Neural progenitor cell (in vitro differentiated cells): ENCODE results near the gene MAPK10. TPM values are rescaled to one million over a fixed set of nuclear protein-coding genes. Genes with fewer than 3 reads are reported as not detected.

Experiments used
- DNase-seq: peaks from one replicate; pipeline ENCODE4 v3.0.0-alpha.2; 2016; ENCODE audit warnings: low spot score
- H2AFZ ChIP-seq: fragments of 200-600 bp; sonication (generic); replicated peaks from 2 replicates; pipeline ENCODE4 v1.6.1; 2016; ENCODE audit warnings: antibody characterized with exemption
- H3F3A ChIP-seq: fragments of 200-600 bp; sonication (generic); 2 replicates; pipeline ENCODE4 v1.6.1; 2016; ENCODE audit warnings: antibody characterized with exemption, low read depth
- H3K27ac ChIP-seq: fragments of 200-600 bp; sonication (generic); 2 replicates; pipeline ENCODE4 v1.5.1; 2016; ENCODE audit warnings: mild to moderate bottlenecking
- H3K27me3 ChIP-seq: fragments of 200-600 bp; sonication (generic); 2 replicates; pipeline ENCODE4 v1.6.1; 2016; ENCODE audit warnings: mild to moderate bottlenecking, moderate library complexity
- H3K36me3 ChIP-seq: fragments of 200-600 bp; sonication (generic); 2 replicates; pipeline ENCODE4 v1.5.1; 2016
- H3K4me1 ChIP-seq: fragments of 200-600 bp; sonication (generic); 2 replicates; pipeline ENCODE4 v1.6.1; 2016; ENCODE audit warnings: mixed run types
- H3K4me2 ChIP-seq: fragments of 200-600 bp; sonication (generic); 2 replicates; pipeline ENCODE4 v1.6.1; 2016
- H3K4me3 ChIP-seq: fragments of 200-600 bp; sonication (generic); 2 replicates; pipeline ENCODE4 v1.5.1; 2016
- H3K79me2 ChIP-seq: fragments of 200-600 bp; sonication (generic); 2 replicates; pipeline ENCODE4 v1.6.1; 2016; ENCODE audit warnings: low read depth
- H3K9ac ChIP-seq: fragments of 200-600 bp; sonication (generic); 2 replicates; pipeline ENCODE4 v1.6.1; 2016
- H3K9me3 ChIP-seq: fragments of 200-600 bp; sonication (generic); 2 replicates; pipeline ENCODE4 v1.5.1; 2016; ENCODE audit warnings: low read depth
- H4K20me1 ChIP-seq: fragments of 200-600 bp; sonication (generic); 2 replicates; pipeline ENCODE4 v1.6.1; 2016; ENCODE audit warnings: low read depth
- H3K27ac Mint-ChIP-seq: 3 replicates; pipeline ENCODE4 v1.8.0; 2021; ENCODE audit warnings: mixed read lengths
- H3K27me3 Mint-ChIP-seq: 2 replicates; pipeline ENCODE4 v1.8.0; 2022; ENCODE audit warnings: low read depth, mild to moderate bottlenecking, inconsistent platforms, moderate library complexity, mixed read lengths; ENCODE audit not compliant: insufficient read depth
- H3K36me3 Mint-ChIP-seq: 3 replicates; pipeline ENCODE4 v1.8.0; 2021; ENCODE audit warnings: mixed read lengths
- H3K4me1 Mint-ChIP-seq: 3 replicates; pipeline ENCODE4 v1.8.0; 2021; ENCODE audit warnings: mixed read lengths
- H3K4me3 Mint-ChIP-seq: 3 replicates; pipeline ENCODE4 v1.8.0; 2021; ENCODE audit warnings: mild to moderate bottlenecking, moderate library complexity, mixed read lengths
- H3K9me3 Mint-ChIP-seq: 3 replicates; pipeline ENCODE4 v1.8.0; 2020; ENCODE audit warnings: mixed read lengths
- EZH2 ChIP-seq: fragments of 200-600 bp; sonication (generic); IDR thresholded peaks from 2 replicates; pipeline ENCODE4 v1.6.1; 2017; ENCODE audit warnings: antibody characterized with exemption, mild to moderate bottlenecking, moderate library complexity
- EZH2phosphoT487 ChIP-seq: fragments of 200-600 bp; sonication (generic); IDR thresholded peaks from 2 replicates; pipeline ENCODE4 v1.6.1; 2017; ENCODE audit warnings: antibody characterized with exemption
- total RNA-seq: library from RNA; depleted of rRNA; stranded (reverse); fragments of >200 nt; gene quantifications from 2 replicates; pipeline ENCODE4 v1.2.3, GENCODE V29; 2015; ENCODE audit warnings: low replicate concordance
- TF ChIP-seq, protein P1 (sequence below): fragments of 200-600 bp; sonication (generic); IDR thresholded peaks from 2 replicates; pipeline ENCODE4 v1.5.1; 2017; ENCODE audit warnings: antibody characterized with exemption, mild to moderate bottlenecking

The MAPK10 gene
- total RNA-seq, 1 donor from 2014 or later, result 383 TPM

GRCh38 chr4:86247320-86247719 is 112.5 kb downstream of the MAPK10 start:
- H3K36me3 Mint-ChIP-seq, result peaks cover 44% of the 10 kb centered on the region
- no peak overlapping the region for H3K4me3 Mint-ChIP-seq
- no peak overlapping the region for H3K27ac Mint-ChIP-seq
- Histone ChIP-seq H3K4me1 (no peaks in the 10 kb centered on the region), H3K36me3 (peaks cover 5% of the 10 kb centered on the region), H3K9me3 (no peaks in the 10 kb centered on the region), H3K4me3 (no peak overlapping the region), H3K9ac (no peak overlapping the region), H3K27me3 (no peaks in the 10 kb centered on the region), H3F3A (no peaks in the 10 kb centered on the region), H3K79me2 (peaks cover 73% of the 10 kb centered on the region), H3K4me2 (no peak overlapping the region), H4K20me1 (no peaks in the 10 kb centered on the region), H3K27ac (no peak overlapping the region), H2AFZ (no peak overlapping the region)
- DNase-seq, result no peak
- H3K27me3 Mint-ChIP-seq, result no peaks in the 10 kb centered on the region
- TF ChIP-seq, protein P1, sequence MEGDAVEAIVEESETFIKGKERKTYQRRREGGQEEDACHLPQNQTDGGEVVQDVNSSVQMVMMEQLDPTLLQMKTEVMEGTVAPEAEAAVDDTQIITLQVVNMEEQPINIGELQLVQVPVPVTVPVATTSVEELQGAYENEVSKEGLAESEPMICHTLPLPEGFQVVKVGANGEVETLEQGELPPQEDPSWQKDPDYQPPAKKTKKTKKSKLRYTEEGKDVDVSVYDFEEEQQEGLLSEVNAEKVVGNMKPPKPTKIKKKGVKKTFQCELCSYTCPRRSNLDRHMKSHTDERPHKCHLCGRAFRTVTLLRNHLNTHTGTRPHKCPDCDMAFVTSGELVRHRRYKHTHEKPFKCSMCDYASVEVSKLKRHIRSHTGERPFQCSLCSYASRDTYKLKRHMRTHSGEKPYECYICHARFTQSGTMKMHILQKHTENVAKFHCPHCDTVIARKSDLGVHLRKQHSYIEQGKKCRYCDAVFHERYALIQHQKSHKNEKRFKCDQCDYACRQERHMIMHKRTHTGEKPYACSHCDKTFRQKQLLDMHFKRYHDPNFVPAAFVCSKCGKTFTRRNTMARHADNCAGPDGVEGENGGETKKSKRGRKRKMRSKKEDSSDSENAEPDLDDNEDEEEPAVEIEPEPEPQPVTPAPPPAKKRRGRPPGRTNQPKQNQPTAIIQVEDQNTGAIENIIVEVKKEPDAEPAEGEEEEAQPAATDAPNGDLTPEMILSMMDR, result no peak
- H3K4me1 Mint-ChIP-seq, result no peaks in the 10 kb centered on the region
- H3K9me3 Mint-ChIP-seq, result peaks cover 25% of the 10 kb centered on the region

GRCh38 chr4:86243750-86244149 is 116.1 kb downstream of the MAPK10 start:
- Mint-ChIP-seq H3K27me3 (peaks cover 2% of the 10 kb centered on the region), H3K9me3 (peaks cover 50% of the 10 kb centered on the region), H3K27ac (no peak overlapping the region), H3K4me1 (no peaks in the 10 kb centered on the region), H3K4me3 (no peak overlapping the region), H3K36me3 (peaks cover 59% of the 10 kb centered on the region)
- H4K20me1 ChIP-seq, result no peaks in the 10 kb centered on the region
- TF ChIP-seq, protein P1, result no peak
- TF ChIP-seq EZH2phosphoT487 (no peak), EZH2 (no peak)
- peaks cover 11% of the 10 kb centered on the region for H3K36me3 ChIP-seq
- DNase-seq, result no peak
- H3K9me3 ChIP-seq, result peaks cover 10% of the 10 kb centered on the region
- peaks cover 65% of the 10 kb centered on the region for H3K79me2 ChIP-seq
- H3K4me3 ChIP-seq, result no peak overlapping the region
- no peak overlapping the region for H2AFZ ChIP-seq
- H3K9ac ChIP-seq, result no peak overlapping the region
- no peaks in the 10 kb centered on the region for H3F3A ChIP-seq
- H3K27ac ChIP-seq, result no peak overlapping the region
- H3K4me1 ChIP-seq, result no peaks in the 10 kb centered on the region
- no peak overlapping the region for H3K4me2 ChIP-seq
- H3K27me3 ChIP-seq, result no peaks in the 10 kb centered on the region

DNA sequence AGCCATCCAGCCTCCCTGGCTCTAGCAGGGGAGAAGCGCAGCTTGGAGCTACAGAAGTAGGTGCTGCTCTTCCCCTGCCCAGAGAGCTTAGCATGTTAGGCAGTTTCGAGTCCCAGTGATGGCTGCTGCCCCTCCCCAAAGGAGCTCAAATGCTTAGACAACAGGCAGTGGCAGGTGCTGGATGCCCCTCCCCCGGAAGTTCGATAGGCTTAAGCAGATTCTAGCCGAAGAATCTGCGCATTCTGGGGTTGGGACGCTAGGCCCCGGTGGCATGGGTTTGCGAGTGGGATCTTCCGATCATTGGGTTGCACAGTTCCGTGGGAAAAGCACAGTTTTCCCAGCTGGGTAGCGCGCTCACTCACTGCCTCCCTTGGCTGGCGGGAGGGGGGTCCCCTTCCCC is 117.2 kb downstream of the MAPK10 start:
- no peak overlapping the region for H3K27ac ChIP-seq
- Mint-ChIP-seq H3K27me3 (peaks cover 2% of the 10 kb centered on the region), H3K27ac (no peak overlapping the region), H3K36me3 (peaks cover 65% of the 10 kb centered on the region), H3K4me1 (no peaks in the 10 kb centered on the region), H3K4me3 (no peak overlapping the region), H3K9me3 (peaks cover 57% of the 10 kb centered on the region)
- H4K20me1 ChIP-seq, result no peaks in the 10 kb centered on the region
- no peaks in the 10 kb centered on the region for H3K27me3 ChIP-seq
- peaks cover 54% of the 10 kb centered on the region for H3K79me2 ChIP-seq
- peaks cover 3% of the 10 kb centered on the region for H3F3A ChIP-seq
- H3K4me3 ChIP-seq, result no peak overlapping the region
- H2AFZ ChIP-seq, result no peak overlapping the region
- peaks cover 13% of the 10 kb centered on the region for H3K9me3 ChIP-seq
- peaks cover 6% of the 10 kb centered on the region for H3K36me3 ChIP-seq
- no peak overlapping the region for H3K4me2 ChIP-seq
- no peak overlapping the region for H3K9ac ChIP-seq
- H3K4me1 ChIP-seq, result no peaks in the 10 kb centered on the region
- TF ChIP-seq, protein P1, result no peak
- no peak for DNase-seq

DNA sequence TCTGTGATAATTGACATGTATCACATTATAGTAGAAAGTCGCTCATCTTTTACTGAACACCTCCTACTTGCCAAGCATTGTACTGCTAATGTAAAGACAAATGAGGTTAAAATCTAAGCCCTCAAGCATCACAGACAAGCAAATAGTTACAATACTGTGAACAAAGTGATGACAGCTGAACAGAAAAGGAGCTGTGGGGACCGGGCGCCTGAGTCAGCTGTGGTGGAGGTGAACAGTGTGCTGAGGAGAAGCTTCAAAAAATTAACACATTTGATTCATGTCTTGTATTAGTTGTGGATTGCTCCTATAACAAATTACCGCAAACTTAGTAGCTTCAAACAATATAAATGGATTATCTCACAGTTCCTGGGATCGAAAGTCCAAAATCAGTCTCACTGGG is 124.3 kb downstream of the MAPK10 start:
- Histone ChIP-seq H3K4me1 (peaks cover 20% of the 10 kb centered on the region), H3K27me3 (no peaks in the 10 kb centered on the region), H3K79me2 (peaks cover 65% of the 10 kb centered on the region), H3K27ac (peak overlapping the region; percentile 67), H3K9me3 (peaks cover 17% of the 10 kb centered on the region), H3K4me3 (no peak overlapping the region), H2AFZ (no peak overlapping the region), H3K4me2 (no peak overlapping the region), H3F3A (peaks cover 34% of the 10 kb centered on the region), H3K9ac (no peak overlapping the region), H4K20me1 (peaks cover 5% of the 10 kb centered on the region), H3K36me3 (peaks cover 17% of the 10 kb centered on the region)
- Mint-ChIP-seq H3K4me1 (peaks cover 4% of the 10 kb centered on the region), H3K9me3 (peaks cover 43% of the 10 kb centered on the region), H3K27me3 (no peaks in the 10 kb centered on the region), H3K36me3 (peaks cover 46% of the 10 kb centered on the region), H3K27ac (no peak overlapping the region), H3K4me3 (no peak overlapping the region)
- no peak for TF ChIP-seq EZH2phosphoT487
- TF ChIP-seq EZH2, result no peak
- TF ChIP-seq, protein P1, result no peak
- no peak for DNase-seq
